ENCODE results near the gene SMIM17. TPM values are rescaled to one million over a fixed set of nuclear protein-coding genes. Genes with fewer than 3 reads are reported as not detected.

The SMIM17 gene
- total RNA-seq, 1 donor from 2014 or later, result 3.4 TPM

Other genes starting within 250 kb of the SMIM17 start
- gene ZNF582, start 249.6 kb upstream of the SMIM17 start, total RNA-seq (ENCODE audit: insufficient read depth, low replicate concordance), result 11.3 TPM
- 25.3 TPM for gene ZNF583, start 238.8 kb upstream of the SMIM17 start, total RNA-seq (ENCODE audit: insufficient read depth, low replicate concordance)
- gene ZNF667, start 165.8 kb upstream of the SMIM17 start, total RNA-seq (ENCODE audit: insufficient read depth, low replicate concordance), result 11.8 TPM
- 12.8 TPM for gene ZNF471, start 135.3 kb upstream of the SMIM17 start, total RNA-seq (ENCODE audit: insufficient read depth, low replicate concordance)
- 23.4 TPM for gene ZFP28, start 104.2 kb upstream of the SMIM17 start, total RNA-seq (ENCODE audit: insufficient read depth, low replicate concordance)
- 12.0 TPM for gene ZNF470, start 75.7 kb upstream of the SMIM17 start, total RNA-seq (ENCODE audit: insufficient read depth, low replicate concordance)
- gene ZNF71, start 47.9 kb upstream of the SMIM17 start, total RNA-seq (ENCODE audit: insufficient read depth, low replicate concordance), result 5.8 TPM
- 1.2 TPM for gene ZNF835, start 28.6 kb downstream of the SMIM17 start, total RNA-seq (ENCODE audit: insufficient read depth, low replicate concordance)
- gene PEG3, start 197.6 kb downstream of the SMIM17 start, total RNA-seq (ENCODE audit: insufficient read depth, low replicate concordance), result 181 TPM
- 24.1 TPM for gene ZIM2, start 197.6 kb downstream of the SMIM17 start, total RNA-seq (ENCODE audit: insufficient read depth, low replicate concordance)